ENCODE measurements around the gene TAF4. TPM values are rescaled to one million over a fixed set of nuclear protein-coding genes. Genes with fewer than 3 reads are reported as not detected.

Gene TAF4
- total RNA-seq, 1 donor from 2014 or later: 6.5 TPM

DNA sequence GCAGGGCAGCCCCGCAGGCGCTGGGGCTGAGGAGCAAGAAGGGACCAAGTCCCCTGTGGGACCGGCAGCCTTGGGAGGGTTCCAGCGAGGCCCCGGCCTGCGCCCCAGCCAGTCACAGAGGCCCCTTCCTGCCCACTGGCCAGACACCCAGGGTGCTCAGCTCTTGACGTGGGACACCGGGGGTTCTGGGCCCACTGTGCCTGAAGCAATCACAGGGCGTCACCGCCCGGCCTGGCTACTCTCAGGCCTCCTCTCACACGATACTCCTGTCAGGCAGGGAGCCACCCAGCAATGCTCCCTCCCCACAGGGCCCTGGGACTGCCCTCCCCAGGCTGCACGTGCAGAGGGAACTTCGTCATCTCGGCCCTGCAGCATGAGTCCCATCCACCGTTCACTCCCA lies 14.5 kb downstream of the TAF4 start:
- DNase-seq (ENCODE audit: low read depth): no peak
- no peak overlapping the region for H3K4me3 ChIP-seq (ENCODE audit: low read depth, low read length)
- TF ChIP-seq, protein P1, sequence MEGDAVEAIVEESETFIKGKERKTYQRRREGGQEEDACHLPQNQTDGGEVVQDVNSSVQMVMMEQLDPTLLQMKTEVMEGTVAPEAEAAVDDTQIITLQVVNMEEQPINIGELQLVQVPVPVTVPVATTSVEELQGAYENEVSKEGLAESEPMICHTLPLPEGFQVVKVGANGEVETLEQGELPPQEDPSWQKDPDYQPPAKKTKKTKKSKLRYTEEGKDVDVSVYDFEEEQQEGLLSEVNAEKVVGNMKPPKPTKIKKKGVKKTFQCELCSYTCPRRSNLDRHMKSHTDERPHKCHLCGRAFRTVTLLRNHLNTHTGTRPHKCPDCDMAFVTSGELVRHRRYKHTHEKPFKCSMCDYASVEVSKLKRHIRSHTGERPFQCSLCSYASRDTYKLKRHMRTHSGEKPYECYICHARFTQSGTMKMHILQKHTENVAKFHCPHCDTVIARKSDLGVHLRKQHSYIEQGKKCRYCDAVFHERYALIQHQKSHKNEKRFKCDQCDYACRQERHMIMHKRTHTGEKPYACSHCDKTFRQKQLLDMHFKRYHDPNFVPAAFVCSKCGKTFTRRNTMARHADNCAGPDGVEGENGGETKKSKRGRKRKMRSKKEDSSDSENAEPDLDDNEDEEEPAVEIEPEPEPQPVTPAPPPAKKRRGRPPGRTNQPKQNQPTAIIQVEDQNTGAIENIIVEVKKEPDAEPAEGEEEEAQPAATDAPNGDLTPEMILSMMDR (conservative IDR thresholded peaks at IDR 0.05; ENCODE audit: low read depth, low read length): no peak

- no peak for DNase-seq (ENCODE audit: low read depth)
- TF ChIP-seq, protein P1 (conservative IDR thresholded peaks at IDR 0.05; ENCODE audit: low read depth, low read length): no peak
- H3K4me3 ChIP-seq (ENCODE audit: low read depth, low read length): no peak overlapping the region
Measured at GRCh38 chr20:62050166-62051120, 15.2 kb downstream of the TAF4 start.

GRCh38 chr20:62049342-62050165 lies 16.1 kb downstream of the TAF4 start:
- TF ChIP-seq, protein P1 (conservative IDR thresholded peaks at IDR 0.05; ENCODE audit: low read depth, low read length): no peak
- no peak for DNase-seq (ENCODE audit: low read depth)
- no peak overlapping the region for H3K4me3 ChIP-seq (ENCODE audit: low read depth, low read length)

GRCh38 chr20:62048821-62049291 lies 16.8 kb downstream of the TAF4 start:
- TF ChIP-seq, protein P1 (conservative IDR thresholded peaks at IDR 0.05; ENCODE audit: low read depth, low read length): no peak
- no peak for DNase-seq (ENCODE audit: low read depth)
- H3K4me3 ChIP-seq (ENCODE audit: low read depth, low read length): no peak overlapping the region

GRCh38 chr20:62048346-62048761 lies 17.3 kb downstream of the TAF4 start:
- TF ChIP-seq, protein P1 (conservative IDR thresholded peaks at IDR 0.05; ENCODE audit: low read depth, low read length): no peak
- H3K4me3 ChIP-seq (ENCODE audit: low read depth, low read length): no peak overlapping the region

GRCh38 chr20:62047666-62048345 lies 17.9 kb downstream of the TAF4 start:
- TF ChIP-seq, protein P1 (conservative IDR thresholded peaks at IDR 0.05; ENCODE audit: low read depth, low read length): no peak
- no peak overlapping the region for H3K4me3 ChIP-seq (ENCODE audit: low read depth, low read length)
- no peak for DNase-seq (ENCODE audit: low read depth)

More at GRCh38 chr20:62048346-62048761, 17.3 kb downstream of the TAF4 start:
- no peak for DNase-seq (ENCODE audit: low read depth)
